ENCODE measurements around the gene NEK8.

The NEK8 gene

DNA sequence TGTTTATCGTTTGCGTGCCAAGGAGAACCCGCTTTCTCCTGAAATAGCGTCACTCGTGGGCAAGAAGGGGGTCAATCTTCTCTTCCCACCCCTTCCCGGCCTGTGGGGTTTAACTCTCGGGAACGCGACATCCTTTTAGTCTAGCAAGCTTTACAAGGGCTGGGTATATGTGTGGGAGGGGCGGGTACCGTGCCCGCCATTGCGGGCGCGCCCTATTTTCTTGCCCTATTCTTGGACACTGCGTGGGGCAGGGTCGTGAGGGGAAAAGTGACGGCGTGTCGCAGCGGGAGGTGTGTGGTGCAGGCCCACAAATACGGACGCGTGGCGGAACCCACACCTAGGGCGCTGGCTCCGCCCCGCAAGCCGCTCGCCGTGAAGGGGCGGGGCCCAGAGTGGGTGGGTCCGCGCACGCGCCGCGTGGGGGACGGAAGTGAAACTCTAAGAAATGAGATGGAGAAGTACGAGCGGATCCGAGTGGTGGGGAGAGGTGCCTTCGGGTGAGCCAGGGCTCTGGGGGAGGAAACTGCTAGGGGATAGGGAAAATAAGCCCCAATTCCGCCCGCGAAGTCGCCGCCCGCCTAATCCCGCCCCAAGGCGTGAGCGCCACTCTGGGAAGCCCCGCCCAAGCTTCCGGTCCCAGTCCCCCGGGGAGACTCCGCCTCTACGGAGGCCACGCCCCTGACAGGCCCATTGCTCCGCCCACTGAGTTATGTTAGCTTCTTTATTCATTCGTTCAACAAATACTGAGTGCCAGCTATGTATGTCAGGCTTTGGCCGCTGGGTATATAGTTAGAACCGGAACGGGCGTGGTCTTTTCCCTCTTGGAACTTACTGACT lies at the start of gene NEK8:
NEK8 (plus strand) TSS at position 425 of the 837 bp plus-strand sequence; CDS start at position 451, 26 bp downstream.
- peak; percentile 81 for DNase-seq

DNA sequence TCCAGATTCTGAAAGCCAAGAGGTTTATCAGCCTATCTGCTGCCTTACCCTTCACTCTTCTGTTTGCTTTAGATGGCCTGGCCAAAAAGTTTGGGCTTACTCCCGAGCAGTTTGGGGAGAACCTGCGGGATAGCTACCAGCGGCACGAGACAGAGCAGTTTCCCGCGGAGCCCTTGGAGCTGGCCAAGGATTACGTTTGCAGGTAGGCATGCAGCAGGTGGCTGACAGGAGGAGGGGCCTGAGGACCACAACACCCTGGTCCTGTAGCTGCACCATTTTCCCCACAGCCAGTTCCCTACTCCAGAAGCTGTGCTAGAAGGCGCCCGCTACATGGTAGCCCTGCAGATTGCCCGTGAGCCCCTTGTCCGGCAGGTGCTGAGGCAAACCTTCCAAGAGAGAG lies 45.9 kb upstream of the NEK8 start:
- no peak for DNase-seq

DNA sequence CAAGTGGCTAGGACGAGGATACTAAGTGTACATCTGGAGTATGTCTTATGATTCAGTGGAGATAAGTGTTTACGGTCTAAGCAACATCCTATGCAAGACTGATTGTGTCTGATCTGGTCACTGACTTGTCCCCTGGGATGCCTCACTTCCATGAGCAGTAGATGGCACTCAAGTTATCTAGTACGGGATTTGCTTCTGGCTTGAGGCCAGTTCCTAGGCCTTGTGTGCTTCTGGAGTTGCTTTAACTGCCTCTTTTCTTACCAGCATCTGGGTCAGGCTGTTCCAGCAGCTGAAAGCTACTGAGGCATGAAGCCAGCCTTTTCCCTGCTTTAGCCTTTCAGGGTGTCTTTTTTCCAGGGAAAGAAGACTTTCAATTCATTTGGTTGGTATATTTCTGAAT lies 43.6 kb upstream of the NEK8 start:
- peak; percentile 93 for DNase-seq

DNA sequence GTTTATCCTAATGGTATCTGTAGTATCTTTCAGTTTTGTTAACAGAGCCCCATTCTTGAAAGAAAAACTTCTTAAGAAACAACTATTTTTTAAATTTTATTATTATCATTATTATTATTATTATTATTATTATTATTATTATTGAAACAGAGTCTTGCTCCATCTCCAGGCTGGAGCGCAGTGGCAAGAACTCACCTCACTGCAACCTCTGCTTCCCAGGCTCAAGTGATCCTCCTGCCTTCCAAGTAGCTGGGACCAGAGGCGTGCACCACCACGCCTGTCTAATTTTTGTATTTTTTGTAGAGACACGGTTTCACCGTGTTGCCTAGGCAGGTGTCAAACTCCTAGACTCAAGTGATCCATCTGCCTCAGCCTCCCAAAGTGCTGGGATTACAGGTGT lies 43.2 kb upstream of the NEK8 start:
- no peak for DNase-seq

DNA sequence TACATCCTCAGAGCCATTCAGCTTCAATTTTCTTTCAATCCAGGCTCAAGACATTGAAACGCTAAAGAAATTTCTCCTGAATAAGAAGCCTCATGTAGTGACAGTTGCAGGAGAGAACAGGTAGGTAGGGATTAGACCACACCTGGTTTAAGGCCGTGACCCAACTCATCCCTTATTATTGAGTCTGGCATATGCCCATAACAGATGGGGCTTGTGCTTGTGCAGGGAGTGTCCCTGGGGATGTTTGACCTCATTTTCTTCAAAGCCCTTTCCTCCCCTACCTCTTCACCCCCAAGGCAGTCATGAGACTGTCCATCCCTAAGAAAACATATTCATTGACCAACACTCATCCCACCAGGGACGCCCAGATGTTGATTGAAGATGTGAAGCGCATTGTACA lies 42.3 kb upstream of the NEK8 start:
- DNase-seq, result no peak

DNA sequence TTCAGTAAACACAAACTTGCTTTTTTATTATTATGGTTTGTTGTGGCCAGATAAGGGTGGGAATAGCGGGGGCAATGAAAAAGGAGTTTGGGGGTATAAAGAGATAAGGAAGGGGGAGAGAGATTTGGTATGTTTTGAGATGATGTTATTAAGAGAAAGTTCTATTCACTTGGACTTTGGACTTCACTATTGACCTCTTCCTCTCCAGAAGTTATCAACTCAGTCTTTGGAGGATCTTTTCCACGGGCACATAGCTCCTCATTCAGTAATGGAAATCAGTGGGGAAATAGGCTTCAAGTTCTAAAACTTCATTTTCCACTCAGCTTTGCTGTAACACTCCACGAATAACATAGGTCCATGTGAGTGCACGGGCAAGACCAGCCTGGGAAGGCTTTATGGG lies 40.1 kb upstream of the NEK8 start:
- DNase-seq, result no peak

DNA sequence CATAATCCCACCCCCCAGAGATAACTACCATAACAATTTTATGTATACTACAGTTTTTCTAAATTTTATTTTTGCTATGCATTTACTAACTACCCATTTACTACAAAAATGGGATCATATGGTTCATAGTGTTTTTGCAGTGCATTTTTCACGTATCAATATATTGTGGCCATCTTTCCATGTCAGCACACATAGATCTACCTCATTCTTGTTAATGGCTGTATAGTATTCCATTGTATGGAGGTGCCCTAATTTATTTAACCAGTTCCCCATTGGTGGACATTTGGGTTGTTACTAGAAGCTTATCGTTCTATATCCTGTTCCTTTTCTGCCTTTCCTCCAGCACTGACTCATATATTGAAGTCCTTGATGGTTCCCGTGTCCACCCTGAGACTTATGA lies 39.6 kb upstream of the NEK8 start:
- DNase-seq, result no peak

DNA sequence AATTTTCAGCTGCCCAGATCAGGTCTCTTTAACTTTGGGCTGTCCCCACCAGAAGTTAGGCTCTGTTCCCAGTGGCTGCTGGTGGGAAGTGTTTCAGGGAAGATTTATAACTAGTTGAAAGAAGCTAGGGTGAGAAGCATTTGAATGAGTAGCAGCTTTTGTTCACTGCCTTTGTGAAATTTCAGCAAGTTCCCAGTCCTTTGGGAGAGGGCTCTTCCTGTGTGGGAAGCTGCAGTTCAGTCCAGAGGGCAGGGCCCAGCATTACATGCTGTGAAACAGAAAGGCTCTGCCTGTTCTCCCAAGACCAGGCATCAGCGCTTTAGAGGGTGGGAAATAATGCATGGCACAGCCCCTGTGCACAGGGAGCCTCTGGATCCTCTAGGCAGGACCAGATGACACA lies 34.7 kb upstream of the NEK8 start:
- DNase-seq, result no peak

DNA sequence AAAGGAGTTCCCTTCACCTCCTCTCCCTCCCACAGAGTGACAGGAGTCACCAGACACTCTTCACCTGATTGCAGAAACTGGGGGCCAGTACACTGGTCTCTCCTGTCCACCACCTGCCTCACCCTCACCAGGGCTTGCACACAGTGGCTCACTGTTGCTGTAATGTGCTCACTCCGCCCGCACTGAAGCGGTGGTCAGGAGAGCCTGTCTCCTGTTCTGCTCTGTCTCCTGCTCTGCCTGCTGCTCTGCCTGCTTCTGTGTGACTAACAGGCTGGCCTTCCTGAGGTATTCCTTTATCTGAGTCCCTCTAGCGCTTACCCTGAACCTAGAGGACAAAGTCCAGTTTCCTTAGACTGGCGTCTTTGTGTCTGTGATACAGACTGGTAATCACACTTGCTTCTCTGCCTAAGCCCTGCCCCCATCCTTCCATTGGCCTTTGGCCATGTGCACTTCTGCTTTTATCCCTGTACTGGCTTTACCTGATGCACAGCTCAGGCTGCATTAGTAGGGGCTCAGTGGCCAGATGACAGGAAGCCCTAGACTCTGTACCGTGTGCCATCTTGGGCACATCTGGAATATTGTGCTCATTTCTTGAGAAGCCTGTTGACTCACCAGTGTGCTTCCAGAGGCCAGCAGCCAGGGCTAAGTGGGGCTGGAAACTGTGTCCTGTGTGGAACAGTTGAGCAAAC lies 30.2 kb upstream of the NEK8 start:
- DNase-seq, result no peak

DNA sequence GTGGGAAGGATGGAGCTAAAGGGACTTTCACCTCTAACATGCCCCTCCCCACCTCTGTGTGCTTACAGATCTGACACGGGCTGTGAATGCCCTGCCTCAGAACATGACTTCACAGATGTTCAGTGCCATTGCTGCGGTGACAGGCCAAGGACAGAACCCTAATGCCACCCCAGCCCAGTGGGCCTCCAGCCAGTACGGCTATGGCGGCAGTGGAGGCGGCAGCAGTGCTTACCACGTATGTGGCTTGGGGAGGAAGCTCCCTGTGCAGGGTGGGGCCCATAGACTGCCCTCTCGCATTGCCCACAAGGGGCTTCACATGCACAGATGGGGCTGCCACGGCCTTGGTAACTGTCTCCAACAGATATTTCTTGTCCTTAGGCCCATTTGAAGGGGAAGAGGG lies 28.3 kb upstream of the NEK8 start:
- DNase-seq, result no peak

DNA sequence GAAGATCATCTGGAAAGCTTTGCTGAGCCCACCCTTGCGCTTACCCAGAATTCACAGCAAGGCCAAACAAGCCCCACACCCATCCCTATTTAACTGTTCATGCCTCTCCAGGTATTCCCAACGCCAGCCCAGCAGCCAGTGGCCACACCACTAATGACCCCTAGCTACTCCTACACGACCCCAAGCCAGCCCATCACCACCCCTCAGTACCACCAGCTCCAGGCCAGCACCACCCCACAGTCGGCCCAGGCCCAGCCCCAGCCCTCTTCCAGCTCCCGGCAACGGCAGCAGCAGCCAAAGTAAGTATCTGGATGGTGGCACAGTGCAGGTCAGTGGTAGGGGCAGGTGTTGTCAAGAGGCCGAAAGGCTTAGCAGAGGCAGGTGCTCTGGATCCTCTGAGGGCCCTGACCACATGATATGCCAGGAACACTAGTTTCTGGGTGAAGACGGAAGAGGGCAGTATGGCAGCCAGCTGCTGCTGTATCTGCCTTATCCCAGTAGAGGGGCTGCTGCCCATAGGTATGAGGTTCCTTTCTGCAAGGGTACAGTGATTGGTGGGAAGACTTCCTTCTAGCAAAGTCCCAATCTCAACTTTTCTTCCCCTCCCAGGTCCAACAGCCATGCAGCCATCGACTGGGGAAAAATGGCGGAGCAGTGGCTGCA lies 27.6 kb upstream of the NEK8 start:
- no peak for DNase-seq

DNA sequence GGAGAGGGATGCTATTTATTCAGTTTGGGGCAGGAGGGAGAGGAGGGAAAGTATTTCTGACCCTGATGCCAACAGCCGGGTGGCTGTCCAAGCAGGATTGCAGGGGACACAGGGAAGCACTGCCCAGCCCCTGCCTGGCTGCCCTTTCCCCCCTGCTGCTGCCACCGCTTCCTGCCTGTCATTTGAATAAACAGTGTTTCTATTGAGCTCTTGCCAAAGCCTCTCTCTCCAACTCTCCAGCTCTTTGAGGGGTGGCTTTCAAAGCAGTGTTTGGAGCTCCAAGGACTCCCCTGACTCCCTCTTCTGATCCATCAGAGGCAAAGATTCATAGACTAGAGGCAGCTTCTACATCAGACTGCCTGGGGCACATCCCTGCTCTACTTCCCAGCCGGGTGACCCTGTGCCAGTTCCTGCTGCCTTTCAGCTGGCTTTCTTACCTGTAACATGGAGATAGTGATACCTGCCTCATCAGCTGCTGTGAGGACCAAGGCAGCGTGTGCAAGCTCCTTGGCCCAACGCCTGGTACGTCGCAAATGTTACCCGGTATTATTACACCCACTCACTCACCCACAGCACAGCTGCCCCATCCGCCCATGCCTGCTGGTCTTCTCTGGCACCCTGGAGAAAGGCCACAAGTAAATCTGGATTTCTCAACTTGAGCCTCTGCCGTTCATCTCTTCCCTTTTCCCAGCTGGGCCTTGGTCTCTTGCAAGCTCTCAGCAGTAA lies 26.4 kb upstream of the NEK8 start:
- peak; percentile 70 for DNase-seq

DNA sequence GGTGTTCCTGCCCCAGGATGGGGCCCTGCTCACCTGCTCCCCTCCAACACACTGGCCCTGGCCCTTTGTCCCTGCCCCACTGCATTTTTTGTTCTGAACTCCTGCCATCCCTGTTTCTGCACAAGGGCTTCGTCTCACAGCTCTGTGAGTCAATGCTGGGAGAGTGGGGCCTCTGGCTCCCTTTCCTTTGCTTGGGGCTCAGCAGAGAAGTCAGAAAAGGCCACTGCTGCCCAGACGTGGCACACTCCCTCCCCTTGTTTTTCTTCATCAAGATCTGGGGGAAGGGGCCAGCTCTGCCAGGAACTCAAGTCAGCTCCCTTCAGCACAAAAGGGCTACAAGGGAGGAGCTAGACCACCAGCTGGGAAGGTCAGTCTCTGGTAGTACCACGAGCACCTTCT lies 25.8 kb upstream of the NEK8 start:
- no peak for DNase-seq

DNA sequence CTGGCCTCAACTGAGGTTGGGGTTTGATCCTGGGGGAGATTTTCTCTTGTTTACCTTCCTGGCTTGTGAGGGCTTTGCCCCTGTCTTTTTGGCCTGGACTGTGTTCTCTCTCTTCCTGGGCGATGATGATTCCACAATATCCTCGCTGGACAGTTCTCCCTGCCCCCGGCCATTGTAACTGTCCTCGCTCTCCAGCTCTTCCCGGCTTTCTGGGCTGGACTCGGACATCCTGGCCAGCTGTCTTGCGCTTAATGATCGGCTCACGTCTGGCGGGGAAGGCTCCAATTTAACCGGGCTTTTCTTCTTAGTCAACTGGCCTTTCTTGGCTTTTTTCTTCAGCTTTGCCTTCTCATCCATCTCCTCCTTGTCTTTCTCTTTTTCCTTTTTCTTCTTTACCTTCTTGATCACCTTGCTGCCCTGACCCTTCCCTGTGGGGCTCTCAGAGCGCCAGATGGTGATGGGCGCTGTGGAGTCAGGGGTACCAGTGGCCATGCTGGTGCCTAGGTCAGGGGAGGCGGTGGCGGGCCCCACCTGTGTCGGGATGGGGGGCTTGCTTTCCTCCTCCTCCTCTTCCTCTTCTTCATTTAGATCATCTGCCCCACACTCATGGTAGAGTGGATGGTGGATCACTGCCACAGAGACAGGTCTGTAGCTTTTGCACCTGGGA lies 24.9 kb upstream of the NEK8 start:
- no peak for DNase-seq

DNA sequence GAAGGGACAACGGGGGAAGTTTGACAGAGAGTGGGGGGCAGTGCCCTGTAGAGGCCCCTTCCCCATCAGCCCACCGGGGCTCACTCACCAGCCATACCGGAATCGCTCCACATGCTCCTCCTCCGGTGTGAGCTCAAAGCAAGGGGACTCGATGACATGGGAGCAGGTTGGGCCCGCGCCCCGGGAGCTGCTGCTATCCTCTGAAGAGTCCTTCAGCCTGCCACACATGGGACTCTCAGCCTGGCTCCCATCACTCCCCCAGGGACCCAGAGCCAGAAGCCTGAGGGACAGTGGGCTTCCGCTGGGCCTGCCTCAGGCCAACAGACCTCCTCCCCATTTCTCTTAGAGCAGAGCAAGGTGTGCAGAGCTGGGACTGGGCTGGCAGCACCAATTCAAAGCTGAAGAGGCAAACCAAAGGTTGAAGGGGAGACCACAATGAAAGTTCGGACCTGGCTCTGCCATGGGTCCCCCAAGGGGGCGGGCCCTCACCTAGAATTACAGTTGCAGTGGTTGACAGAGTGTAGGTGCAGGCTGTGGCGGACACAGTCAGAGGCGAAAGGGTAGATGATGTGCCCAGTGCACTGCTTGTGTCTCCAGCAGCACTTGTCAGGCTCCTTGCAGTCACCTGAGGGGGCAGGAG lies 24.2 kb upstream of the NEK8 start:
- DNase-seq, result no peak

DNA sequence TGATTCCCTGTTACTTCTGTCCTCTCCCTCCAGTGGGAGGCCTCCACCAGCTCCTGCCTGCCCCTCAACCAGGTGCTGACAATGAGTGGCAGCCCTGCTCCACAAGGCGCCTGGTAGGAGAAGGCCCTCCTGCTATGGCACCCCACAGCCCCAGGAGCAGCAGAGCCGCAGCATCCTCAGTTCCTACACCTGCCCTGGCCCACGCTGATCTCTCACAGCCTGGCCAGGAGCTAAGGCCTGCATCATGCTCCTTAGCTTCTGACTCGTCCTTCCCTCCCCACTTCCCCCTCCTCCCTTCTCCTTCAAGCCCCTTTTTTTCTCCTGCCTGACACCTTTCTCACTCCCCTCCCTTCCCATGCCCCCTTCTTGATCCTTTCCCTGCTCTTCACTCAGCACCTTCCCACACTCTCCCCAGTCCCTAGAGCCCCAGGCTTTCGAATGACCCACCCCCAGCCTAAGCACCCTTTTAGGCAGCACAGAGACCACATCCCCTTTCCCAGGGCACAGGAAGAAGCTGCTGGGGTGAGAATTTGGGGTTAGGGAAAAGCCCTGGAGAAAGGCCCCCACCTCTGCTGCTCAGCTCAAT lies 23.4 kb upstream of the NEK8 start:
- DNase-seq, result no peak

DNA sequence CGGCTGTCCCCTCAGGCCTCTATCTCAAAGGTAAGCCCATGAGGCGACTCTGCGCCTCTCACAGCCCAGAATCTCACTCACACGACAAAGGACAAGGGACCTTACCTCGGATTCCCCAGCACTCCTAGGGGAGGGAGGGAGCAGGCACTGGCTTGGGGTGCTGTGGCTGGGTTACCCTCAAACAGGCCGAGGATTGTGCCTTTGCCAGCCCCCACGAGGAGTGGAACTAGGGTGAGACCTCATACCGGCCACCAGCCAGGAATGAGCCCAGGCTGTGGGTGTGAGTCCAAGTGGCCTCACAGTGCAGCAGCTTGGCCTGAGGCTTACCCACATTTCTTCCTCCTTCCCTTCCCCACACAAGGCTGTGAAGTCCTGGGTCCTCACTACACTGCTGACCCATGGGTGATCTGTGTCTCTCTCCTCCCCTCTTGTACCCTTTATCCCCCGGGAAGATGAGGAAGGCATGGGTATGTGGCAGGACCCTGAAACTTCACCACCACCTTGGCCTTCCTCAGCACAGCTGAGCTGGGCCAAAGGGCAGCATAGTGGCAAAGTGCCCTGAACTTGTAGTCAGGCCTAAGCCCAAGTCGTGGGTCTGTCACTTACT lies 22.8 kb upstream of the NEK8 start:
- DNase-seq, result no peak

DNA sequence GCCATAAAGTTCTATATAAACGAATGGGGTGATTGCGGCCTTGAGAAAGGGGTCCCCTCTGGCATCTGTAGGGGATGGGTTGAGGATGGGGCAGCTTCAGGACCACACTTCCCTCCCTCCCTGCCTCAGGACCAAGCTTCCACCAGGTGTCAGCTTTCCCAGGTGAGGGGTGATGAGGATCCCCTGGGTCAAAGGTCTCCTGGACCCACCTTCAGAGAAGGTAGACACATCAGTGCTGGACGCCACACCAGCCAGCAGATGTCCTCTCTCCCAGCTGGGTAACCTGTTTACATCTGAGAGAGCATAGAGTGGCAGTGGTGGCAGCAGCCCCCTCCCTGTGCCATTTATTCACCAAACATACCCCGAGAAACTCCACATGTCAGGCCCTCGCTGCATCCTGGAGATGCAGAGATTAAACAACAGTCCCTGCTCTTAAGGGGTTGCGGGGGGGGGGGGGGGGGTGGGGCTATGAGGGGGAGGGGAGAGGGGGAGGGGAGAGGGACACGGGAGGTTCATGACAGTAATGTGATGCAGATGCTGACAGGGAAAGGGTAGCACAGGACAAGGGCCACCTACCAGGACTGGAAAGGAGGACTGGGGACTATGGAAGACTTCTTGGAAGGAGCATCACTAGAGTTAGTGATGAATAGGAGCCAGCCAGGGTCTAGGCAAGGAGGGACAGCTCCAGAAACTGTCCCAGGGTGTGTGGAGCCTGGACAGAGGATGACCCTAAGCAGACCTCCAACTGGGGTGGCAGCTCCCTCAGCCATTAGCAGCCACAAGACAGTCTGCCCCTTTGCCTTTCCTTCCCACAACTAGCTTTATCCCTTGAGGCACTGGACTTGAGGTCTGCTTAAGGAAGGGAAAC lies 21.9 kb upstream of the NEK8 start:
- no peak for DNase-seq

DNA sequence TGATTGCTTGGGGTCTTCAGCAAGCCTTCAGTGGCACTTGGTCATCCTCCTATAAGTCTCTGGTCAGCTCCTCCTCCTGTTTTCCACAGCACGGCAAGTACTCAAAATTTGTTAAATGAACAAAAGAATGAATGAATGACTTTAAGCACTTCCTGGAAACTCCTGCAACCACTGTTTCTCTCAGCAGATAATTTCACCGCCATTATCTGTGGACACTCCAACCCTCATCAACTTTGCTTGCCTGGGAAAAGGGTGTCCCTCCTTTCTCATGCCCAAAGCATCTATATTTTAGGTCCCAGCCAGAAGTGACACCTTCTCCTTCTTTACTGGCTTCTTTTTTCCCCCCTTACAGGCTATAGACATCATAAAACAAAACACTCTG lies 21.3 kb upstream of the NEK8 start:
- DNase-seq, result no peak
